Cortex of kidney (tissue), 1 donor: ENCODE measurements around the gene BANK1.

Experiments
- DNase-seq: peaks from one replicate; lab custom pipeline; 2025; lab: John Stamatoyannopoulos, UW

Gene BANK1

DNA sequence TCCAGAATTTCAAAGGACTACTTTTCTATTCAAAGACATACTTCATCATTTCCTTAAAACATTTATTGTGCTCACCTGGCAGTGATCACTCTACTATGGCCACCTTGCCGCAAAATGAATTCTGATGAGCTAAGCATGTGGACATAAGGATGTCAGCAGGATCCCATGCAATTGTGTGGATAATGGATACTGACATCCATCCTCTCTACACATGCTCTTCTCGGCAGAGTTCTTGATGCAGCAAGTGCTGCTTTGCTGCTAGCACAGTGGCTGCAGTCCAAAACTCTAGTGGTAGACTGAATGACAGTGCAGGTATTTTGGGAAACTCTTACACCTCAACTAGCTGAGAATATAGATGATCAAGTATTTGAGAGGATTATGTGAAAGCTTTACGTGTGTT is 168.0 kb downstream of the BANK1 start:
- DNase-seq = no peak

DNA sequence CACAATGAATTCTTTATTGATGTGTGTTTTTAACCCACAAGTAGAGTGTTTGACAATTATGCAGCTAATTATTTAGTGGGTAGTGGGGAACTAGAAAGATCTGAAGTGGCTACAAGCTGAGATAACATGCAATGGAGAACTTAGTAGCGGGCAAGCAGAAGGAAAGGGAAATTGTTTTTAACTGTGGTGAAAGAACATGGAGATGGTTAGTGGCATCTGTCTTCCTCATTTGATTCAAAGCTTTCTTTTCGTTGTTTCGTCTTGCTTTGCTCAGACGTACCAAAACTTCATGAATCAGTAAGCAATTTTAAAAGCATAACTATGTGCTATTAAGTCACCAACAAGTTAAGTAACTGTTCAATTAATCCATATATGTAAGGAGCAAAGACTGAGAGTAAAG is 169.9 kb downstream of the BANK1 start:
- DNase-seq = no peak

DNA sequence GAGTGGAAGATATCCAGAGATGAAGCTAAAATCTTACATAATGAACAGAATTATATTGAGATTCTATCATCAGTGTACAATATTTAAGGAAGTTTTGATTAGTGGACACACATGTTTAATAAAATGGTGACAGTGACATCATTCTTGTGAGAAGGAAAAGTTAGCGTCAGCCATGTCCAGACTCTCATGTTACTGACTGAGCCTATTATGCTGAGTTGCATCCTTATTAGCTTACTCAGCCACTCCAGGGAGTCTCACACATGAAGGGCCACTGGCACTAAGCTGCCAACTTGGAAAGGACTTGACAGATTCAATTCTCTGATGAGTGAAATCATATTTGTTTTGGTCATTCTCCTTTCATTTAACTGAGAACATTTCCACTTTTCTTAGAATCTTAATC is 170.6 kb downstream of the BANK1 start:
- no peak for DNase-seq

DNA sequence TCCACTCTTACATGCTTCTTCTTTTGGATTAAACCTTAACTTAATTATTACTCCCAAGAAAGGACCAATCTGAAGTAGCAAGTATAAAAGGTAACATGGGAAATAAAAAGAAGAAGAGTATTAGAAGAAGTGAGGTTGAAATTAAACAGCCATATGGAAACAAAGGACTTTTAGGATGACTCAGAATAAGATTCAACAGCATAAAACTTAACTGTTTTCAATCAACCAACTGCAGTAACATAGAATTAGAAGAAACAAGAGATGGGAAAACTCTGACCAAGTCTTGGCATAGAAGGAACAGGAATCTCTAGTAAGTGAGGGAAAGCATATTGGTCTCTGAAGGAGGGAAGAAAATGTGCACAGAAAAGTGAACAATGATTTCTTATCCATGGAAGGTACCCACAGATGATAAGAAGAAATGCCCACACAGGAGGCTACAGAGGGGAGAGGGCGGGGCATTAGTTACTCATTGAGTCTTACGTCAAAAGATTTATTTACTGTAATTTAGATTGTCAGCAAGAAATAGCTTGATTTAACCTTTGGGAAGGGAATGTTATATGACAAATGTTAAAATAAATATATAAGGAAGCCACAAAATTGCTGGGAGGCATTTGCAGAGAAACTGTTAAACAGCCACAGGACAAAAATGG is 177.3 kb downstream of the BANK1 start:
- DNase-seq = no peak

DNA sequence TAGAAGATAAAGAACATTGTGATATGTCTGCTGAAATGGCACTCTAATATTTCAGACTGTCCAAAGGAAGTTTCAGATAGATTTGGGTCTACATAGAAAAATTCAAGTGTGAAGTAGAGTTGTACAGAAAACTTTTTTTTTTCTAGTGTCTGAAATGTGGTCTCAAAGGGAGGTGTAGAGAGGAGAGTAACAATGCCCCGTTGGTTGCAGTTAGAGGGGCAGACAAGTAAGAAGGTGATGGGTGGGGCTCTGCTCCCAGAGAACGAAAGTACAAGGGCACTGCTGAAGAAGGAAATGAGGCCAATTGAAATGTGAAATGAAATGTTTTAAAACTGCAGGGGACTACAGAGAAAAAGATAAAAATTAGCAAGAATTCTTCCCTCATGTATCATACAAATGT is 177.8 kb downstream of the BANK1 start:
- no peak for DNase-seq

DNA sequence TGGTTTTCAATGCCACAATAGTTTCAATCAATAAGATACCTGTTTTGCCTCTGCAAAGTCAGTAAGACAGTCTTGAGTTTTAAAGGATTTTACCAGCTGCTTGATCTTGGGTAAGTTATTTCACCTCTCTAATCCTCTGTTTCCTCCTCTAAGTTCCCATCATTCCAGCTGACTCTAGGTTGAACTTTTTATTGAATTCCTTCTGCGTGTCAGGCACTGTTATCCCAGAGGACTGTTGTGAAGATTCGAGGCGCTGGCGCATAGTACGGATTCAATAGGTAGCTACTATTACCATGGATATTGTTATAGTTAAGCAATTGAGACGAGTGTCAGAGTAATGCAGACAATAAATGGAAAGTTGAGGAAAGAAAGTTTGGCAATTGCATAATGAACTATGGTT is 179.4 kb downstream of the BANK1 start:
- no peak for DNase-seq

GRCh38 chr4:101970547-101971155 is 180.1 kb downstream of the BANK1 start:
- DNase-seq = no peak

- DNase-seq = no peak
Observed at GRCh38 chr4:101972791-101973190, 182.3 kb downstream of the BANK1 start.

- no peak for DNase-seq
Observed at GRCh38 chr4:101973361-101973760, 182.8 kb downstream of the BANK1 start.

DNA sequence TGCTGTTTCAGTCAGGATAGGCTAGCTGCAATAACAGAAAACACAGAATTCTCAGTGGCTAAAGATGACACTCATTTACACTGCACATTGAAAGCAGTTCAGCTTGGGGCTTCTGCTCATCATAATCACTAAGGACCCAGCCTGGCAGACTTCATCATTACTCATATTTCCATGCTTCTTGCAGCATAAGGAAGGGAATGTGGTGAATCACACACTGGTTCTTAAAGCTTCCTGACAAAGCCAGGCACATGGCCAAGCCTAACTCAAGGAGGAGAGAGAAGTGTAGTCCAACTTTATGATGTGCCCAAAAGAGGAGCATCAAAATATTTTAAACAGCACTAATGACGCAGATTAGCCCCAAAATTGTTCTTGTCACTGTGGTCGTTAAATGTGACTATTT is 186.5 kb downstream of the BANK1 start:
- DNase-seq = no peak

GRCh38 chr4:101981756-101982155 is 191.2 kb downstream of the BANK1 start:
- DNase-seq = no peak

- DNase-seq = no peak
Observed at GRCh38 chr4:101983835-101984234, 193.3 kb downstream of the BANK1 start.

- no peak for DNase-seq
Observed at GRCh38 chr4:101987623-101988243, 197.2 kb downstream of the BANK1 start.

DNA sequence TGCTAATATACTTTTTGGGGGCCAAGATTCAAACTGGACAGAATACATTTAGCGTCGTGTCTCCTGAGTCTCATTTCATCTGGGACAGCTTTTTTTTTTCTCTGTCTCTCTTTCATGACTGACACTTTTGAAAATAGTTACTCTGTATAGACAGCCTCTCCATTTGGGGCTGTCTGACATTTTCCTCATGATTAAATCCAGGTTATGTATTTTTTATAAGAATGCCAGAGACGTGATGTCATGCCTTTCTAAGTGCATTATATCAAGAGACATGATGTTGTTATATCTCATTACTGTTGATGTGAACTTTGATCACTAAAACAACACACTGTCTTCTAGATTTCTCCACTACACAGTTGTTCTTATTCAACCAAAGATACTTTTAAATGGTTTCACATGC is 199.0 kb downstream of the BANK1 start:
- DNase-seq = no peak

- no peak for DNase-seq
Observed at GRCh38 chr4:101992446-101992845, 201.9 kb downstream of the BANK1 start.

- DNase-seq = no peak
Observed at GRCh38 chr4:101993002-101993841, 202.7 kb downstream of the BANK1 start.

DNA sequence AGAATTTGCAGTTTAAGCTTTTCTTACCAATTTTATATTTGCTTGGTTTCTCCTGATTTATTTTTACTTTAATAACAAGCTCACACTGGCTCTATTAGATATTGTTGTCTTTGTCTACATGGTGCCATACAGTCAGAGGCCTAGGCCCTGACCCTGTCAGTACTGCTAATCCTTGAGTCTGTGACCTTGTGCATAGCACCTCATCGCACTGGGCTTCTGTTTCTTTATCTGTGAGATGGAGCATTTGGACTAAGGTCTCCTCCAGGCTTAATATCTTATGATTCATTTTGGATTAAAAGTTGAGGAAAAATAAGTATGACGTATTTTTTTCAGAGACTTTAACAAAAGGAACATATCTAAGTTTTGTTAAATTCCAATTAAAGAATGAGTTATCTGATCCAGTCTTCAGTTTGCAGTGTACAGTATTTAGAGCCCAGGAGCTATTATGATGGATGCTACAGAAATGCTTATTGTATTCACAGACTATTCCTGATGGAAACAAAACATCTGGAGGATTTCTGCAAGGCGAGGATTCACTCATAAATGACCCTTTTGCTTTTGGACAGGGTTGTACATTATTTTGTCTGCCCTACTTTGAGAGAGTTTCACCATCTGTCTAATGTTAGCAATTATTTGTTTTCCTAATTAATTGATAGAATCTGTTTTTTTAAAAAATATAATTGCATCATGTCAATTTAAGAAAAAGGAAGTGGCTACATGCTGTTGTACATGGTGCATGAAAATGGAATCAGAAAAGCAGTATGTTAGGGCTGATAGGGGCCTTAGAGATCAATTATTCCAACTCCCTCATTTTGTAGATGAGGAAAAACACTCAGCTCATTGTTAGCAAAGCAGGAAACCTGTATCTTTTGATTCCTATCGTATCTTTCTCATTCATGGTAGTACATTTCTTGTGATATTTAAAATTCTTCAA is 203.6 kb downstream of the BANK1 start:
- DNase-seq = no peak

DNA sequence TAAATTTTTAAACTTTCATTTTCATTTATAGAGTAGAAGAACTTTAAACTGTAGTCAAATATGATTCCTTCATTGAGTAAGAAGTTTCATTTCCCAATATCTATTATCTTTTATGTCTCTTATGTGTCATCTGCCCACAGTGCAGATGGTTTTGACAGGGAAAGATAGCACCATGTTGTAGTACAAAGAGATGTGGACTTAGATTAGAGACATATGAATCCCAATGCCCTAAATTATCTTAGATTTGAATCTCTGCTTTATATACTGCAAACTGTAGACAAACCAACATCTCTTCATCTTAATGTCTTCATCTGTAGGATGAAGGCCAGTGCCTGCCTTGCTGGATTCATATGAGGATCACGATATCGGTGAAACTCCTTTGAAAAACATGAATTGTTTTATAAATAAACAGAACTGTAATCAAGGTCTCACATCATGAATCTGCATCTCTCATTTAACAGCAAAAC is 217.5 kb downstream of the BANK1 start:
- DNase-seq = no peak

DNA sequence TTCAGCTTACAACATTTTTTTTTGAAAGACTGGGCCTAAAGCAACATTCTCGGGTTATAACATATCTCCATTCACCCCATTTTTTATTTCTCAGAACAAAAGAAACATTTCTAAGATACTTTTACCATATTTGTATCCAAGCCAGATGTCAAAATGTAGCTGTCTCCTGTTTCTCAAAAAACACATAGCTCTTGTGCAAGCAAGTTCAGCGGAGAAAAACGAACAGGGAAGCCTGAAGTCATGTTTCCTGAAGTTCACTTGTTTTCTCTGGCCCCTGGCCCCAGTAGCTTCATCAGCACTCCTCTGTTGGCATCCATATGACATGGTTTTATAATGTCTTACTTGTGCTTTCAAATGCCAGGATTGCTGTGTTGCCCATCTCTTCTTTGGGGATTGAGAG is 218.2 kb downstream of the BANK1 start:
- no peak for DNase-seq

DNA sequence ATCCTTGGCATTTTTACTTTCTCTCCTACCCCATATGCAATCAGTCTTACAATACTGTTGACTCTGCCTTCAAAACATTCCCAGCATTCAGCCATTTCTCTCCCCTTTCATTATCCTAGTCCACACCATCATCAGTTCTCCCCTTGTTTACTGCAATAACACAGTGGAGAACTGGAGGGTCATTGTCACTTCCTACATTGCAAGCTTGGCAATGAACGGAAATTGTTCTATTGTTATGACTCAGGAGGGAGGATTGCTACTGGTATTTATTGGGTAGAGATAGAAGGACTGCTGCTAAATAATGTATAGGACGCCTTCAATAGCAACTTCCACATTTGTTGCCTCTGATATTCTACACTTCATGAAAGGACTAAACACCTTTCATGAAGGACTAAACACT is 231.8 kb downstream of the BANK1 start:
- DNase-seq = no peak

- DNase-seq = no peak
Observed at GRCh38 chr4:102027961-102028360, 237.4 kb downstream of the BANK1 start.

DNA sequence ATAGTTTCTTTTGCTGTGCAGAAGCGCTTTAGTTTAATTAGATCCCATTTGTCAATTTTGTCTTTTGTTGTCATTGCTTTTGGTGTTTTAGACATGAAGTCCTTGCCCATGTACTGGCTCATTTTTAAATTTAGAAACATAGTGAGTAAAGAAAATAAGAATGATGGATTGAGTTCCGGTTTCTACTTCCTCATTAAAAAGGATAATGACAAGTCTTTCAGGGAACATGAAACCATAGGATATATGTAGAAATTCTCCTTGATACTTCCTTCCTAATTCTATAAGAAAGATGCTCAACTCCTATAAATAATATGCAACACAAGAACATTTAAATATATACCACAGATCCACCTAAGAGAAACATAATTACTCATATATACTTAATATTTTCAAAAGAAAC is 240.9 kb downstream of the BANK1 start:
- no peak for DNase-seq
